WTC11 (cell line): Measurements from ENCODE around the gene SMAD6.

Experiments used
- CDX4 ChIP-seq: fragments of 250-450 bp; sonication (Bioruptor Pico); IDR thresholded peaks from 2 replicates; pipeline ENCODE4 v1.9.0; 2021; ENCODE audit warnings: moderate library complexity, mild to moderate bottlenecking, inconsistent platforms, borderline replicate concordance
- CREB1 ChIP-seq: sonication (generic); formaldehyde crosslinking; IDR thresholded peaks from 2 replicates; pipeline ENCODE4 v1.8.0; 2023; ENCODE audit warnings: mild to moderate bottlenecking, missing genetic modification reagents
- FOXK1 ChIP-seq: sonication (generic); formaldehyde crosslinking; IDR thresholded peaks from 2 replicates; pipeline ENCODE4 v1.8.0; 2022; ENCODE audit warnings: mild to moderate bottlenecking, moderate library complexity, missing genetic modification reagents
- FOXP1 ChIP-seq: sonication (generic); formaldehyde crosslinking; IDR thresholded peaks from 2 replicates; pipeline ENCODE4 v1.8.0; 2022; ENCODE audit warnings: missing genetic modification reagents, mild to moderate bottlenecking, moderate library complexity, borderline replicate concordance
- NFYB ChIP-seq: sonication (generic); formaldehyde crosslinking; conservative IDR thresholded peaks from 2 replicates; pipeline ENCODE4 v1.8.0; 2022; ENCODE audit warnings: low read depth, missing genetic modification reagents
- TEAD4 ChIP-seq: sonication (generic); formaldehyde crosslinking; IDR thresholded peaks from 2 replicates; pipeline ENCODE4 v1.8.0; 2022; ENCODE audit warnings: mild to moderate bottlenecking, missing genetic modification reagents
- TP53 ChIP-seq: sonication (generic); formaldehyde crosslinking; IDR thresholded peaks from 2 replicates; pipeline ENCODE4 v1.8.1; 2023; ENCODE audit warnings: mild to moderate bottlenecking, missing genetic modification reagents
- USF2 ChIP-seq: sonication (generic); formaldehyde crosslinking; IDR thresholded peaks from 2 replicates; pipeline ENCODE4 v1.8.1; 2023; ENCODE audit warnings: mild to moderate bottlenecking, missing genetic modification reagents, moderate library complexity
- ZNF423 ChIP-seq: fragments of 250-450 bp; sonication (Bioruptor Pico); IDR thresholded peaks from 2 replicates; pipeline ENCODE4 v2.1.2; 2022; ENCODE audit warnings: mild to moderate bottlenecking, moderate library complexity
- TF ChIP-seq, protein P1 (sequence below): fragments of 200-600 bp; IDR thresholded peaks from 2 replicates; pipeline ENCODE4 v1.8.0; 2022; ENCODE audit warnings: antibody characterized with exemption
- TF ChIP-seq, protein P2 (sequence below): sonication (generic); formaldehyde crosslinking; IDR thresholded peaks from 2 replicates; pipeline ENCODE4 v1.8.0; 2022; ENCODE audit warnings: missing genetic modification reagents
- TF ChIP-seq, protein P3 (sequence below): sonication (generic); formaldehyde crosslinking; IDR thresholded peaks from 2 replicates; pipeline ENCODE4 v1.8.0; 2022; ENCODE audit warnings: mild to moderate bottlenecking, missing genetic modification reagents

DNA sequence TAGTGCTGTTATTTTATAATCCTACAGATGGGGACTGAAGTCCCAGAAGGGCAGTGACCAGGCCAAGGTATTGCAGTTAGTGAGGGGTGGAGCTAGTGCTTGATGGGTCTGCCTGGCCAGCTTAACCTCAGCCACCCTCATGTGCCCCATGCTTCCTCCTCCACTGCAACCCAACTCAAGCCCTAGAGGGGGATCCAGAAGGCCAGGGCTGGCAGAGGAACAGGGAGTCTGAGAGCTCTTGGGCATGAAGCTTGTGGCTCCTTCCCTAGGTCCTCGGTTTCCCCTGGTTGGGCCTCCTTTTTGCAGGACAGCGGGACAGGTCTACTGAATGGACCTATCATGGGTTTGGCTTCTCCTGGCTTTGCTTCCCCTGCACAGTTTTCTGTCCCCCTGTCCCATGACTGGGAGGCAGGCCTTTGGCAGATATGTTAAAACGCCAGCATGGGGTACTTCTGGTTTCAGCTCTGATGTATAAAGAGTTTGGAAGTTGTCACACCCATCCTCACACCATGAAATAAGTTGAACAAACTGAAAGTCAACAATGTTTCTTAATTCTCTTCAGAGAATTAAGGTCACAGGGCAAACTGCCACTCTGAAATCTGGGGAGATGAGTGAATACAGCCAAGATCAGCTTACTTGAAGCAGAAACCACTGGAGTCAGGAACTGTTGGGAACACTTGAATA, 103.3 kb downstream of the SMAD6 start:
- TF ChIP-seq CDX4, result no peak
- TF ChIP-seq CREB1, result no peak
- TF ChIP-seq, protein P1, sequence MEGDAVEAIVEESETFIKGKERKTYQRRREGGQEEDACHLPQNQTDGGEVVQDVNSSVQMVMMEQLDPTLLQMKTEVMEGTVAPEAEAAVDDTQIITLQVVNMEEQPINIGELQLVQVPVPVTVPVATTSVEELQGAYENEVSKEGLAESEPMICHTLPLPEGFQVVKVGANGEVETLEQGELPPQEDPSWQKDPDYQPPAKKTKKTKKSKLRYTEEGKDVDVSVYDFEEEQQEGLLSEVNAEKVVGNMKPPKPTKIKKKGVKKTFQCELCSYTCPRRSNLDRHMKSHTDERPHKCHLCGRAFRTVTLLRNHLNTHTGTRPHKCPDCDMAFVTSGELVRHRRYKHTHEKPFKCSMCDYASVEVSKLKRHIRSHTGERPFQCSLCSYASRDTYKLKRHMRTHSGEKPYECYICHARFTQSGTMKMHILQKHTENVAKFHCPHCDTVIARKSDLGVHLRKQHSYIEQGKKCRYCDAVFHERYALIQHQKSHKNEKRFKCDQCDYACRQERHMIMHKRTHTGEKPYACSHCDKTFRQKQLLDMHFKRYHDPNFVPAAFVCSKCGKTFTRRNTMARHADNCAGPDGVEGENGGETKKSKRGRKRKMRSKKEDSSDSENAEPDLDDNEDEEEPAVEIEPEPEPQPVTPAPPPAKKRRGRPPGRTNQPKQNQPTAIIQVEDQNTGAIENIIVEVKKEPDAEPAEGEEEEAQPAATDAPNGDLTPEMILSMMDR, result no peak
- no peak for TF ChIP-seq FOXP1 (CRISPR knock-in tag)
- no peak for TF ChIP-seq TP53 (CRISPR knock-in tag)
- TF ChIP-seq, protein P2, sequence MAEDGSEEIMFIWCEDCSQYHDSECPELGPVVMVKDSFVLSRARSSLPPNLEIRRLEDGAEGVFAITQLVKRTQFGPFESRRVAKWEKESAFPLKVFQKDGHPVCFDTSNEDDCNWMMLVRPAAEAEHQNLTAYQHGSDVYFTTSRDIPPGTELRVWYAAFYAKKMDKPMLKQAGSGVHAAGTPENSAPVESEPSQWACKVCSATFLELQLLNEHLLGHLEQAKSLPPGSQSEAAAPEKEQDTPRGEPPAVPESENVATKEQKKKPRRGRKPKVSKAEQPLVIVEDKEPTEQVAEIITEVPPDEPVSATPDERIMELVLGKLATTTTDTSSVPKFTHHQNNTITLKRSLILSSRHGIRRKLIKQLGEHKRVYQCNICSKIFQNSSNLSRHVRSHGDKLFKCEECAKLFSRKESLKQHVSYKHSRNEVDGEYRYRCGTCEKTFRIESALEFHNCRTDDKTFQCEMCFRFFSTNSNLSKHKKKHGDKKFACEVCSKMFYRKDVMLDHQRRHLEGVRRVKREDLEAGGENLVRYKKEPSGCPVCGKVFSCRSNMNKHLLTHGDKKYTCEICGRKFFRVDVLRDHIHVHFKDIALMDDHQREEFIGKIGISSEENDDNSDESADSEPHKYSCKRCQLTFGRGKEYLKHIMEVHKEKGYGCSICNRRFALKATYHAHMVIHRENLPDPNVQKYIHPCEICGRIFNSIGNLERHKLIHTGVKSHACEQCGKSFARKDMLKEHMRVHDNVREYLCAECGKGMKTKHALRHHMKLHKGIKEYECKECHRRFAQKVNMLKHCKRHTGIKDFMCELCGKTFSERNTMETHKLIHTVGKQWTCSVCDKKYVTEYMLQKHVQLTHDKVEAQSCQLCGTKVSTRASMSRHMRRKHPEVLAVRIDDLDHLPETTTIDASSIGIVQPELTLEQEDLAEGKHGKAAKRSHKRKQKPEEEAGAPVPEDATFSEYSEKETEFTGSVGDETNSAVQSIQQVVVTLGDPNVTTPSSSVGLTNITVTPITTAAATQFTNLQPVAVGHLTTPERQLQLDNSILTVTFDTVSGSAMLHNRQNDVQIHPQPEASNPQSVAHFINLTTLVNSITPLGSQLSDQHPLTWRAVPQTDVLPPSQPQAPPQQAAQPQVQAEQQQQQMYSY (CRISPR knock-in tag), result no peak
- TF ChIP-seq USF2 (CRISPR knock-in tag), result no peak
- TF ChIP-seq, protein P3, sequence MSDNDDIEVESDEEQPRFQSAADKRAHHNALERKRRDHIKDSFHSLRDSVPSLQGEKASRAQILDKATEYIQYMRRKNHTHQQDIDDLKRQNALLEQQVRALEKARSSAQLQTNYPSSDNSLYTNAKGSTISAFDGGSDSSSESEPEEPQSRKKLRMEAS (CRISPR knock-in tag), result no peak
- no peak for TF ChIP-seq FOXK1
- TF ChIP-seq TEAD4 (CRISPR knock-in tag), result no peak
- no peak for TF ChIP-seq ZNF423
- TF ChIP-seq NFYB (CRISPR knock-in tag), result no peak
